D721Med (cell line): ENCODE data around the gene JARID2.
A peak's percentile ranks its signal among the peaks of the same experiment; 100 is the strongest.

Experiments
- DNase-seq: peaks from one replicate; pipeline ENCODE4 v3.0.0; 2011; ENCODE audit warnings: low spot score; ENCODE audit not compliant: insufficient read length
- FAIRE-seq: peaks from 2 replicates; lab custom pipeline; 2011; peaks lifted over from hg19 to GRCh38; lab: Jason Lieb, UNC
- CTCF ChIP-seq: IDR thresholded peaks from 2 replicates; pipeline ENCODE4 v1.5.1; 2012; ENCODE audit warnings: mild to moderate bottlenecking, control low read depth; ENCODE audit not compliant: insufficient read depth; ENCODE audit errors: missing control alignments

Gene JARID2

DNA sequence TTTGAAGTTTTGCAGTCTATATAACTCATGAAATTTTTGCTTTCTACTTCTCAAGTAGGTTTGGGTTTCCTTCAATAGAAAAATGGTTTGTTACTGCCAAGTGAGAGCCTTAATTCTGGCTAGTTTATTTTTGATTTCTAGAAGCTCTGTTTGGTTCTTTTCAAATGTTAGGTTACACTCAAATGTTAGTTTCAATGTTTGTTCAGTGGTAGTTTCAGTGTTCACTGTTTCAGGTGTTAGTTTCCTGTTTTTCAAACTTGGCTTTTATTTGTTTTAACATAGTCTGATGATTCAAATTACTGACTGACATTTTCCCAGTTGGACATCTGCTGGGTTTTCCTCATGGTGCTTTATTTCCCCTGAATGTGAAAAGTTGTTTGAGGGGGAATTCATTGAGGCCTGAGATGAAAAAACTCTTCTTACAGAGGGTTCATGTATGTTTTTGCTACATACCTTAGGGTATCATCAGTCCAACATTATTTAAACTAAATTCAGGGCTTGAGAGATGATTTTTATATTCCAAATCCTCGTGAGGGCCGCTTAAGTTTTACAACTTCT, 189.0 kb downstream of the JARID2 start:
- DNase-seq: no peak
- TF ChIP-seq CTCF: no peak
- no peak for FAIRE-seq

- DNase-seq (no peak), FAIRE-seq (no peak)
- no peak for TF ChIP-seq CTCF
Observed at GRCh38 chr6:15435468-15435867, 189.6 kb downstream of the JARID2 start.

DNA sequence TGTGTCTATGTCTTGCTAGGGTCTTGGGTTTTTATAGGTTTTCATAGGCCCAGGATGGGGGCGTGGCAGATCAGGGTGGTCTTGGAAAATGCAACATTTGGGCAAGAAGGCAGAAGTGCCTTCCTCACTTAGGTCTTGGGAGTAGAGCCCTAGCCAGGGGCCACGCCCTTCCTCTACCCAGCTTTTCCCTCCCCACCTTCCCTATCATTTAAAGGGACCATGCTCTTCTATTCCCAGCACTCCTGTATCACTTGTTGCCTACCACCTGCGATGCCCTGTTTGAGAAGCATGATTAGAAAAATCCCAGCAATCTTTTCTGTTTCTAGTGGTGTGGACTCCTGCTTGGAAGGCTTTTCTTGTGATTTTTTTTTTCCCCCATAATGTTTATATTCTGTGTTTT, 190.6 kb downstream of the JARID2 start:
- DNase-seq (no peak), FAIRE-seq (no peak)
- TF ChIP-seq CTCF: no peak

DNA sequence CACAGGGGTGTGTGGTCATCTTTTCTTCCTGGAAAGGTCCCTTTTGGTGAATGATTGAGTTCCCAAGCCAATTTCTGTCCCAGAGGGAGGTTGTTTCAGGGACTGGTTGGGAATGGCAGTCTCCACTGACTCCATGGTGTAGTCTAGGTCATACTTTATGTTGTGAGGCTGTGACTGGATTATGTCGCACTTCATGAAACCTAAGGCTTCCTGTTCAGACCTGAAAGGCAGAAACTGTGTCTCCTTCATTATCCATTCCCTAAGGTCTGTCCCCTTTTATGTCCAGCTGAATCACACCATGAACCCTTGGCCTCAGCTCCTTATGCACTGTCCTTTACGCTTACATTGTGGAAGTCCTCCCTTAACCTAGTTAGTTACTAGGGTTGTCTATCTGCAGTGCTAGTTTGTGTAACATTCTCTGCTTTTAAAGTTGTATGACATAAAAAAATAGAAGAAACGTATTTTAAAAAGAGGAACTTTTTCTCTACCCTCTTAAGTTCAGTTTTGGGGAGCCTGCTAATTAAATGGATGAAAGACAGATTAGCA, 191.3 kb downstream of the JARID2 start:
- FAIRE-seq (no peak), DNase-seq (no peak)
- TF ChIP-seq CTCF: no peak

GRCh38 chr6:15439410-15440025, 193.6 kb downstream of the JARID2 start:
- TF ChIP-seq CTCF: no peak
- no peak for FAIRE-seq
- peak; percentile 31 for DNase-seq

DNA sequence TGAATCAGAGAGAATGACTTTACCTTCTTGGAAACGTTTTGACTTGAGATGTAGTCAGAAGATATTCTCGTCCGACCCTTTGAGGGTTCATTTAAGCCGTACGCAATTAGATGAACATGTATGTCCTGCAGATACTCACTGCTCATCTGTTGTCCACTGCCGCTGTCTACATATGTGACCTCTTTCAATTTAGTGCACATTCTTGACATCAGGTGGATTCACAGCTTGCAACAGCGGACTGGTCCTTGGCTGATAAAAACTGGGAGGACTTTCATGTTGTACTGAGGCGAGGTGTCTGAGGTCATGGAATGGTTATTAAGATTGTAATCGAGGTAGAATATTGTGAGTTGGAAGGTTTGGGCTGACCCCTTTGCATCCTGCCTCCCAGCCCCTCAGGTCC, 194.2 kb downstream of the JARID2 start:
- FAIRE-seq: no peak
- TF ChIP-seq CTCF: no peak
- no peak for DNase-seq
